OCI-LY1 (cell line): ENCODE measurements around the gene KLK11.

ENCODE experiments used
- H2AFZ ChIP-seq: fragments of 200-600 bp; sonication (generic), shearing (Covaris generic); 2 replicates; pipeline ENCODE4 v1.6.0; 2014; ENCODE audit warnings: antibody characterized with exemption, mild to moderate bottlenecking, low read length
- H3F3A ChIP-seq: fragments of 200-600 bp; sonication (generic), shearing (Covaris generic); 2 replicates; pipeline ENCODE4 v1.6.0; 2014; ENCODE audit warnings: mild to moderate bottlenecking, antibody characterized with exemption, low read length, moderate library complexity; ENCODE audit not compliant: insufficient read depth
- H3K27ac ChIP-seq: fragments of 200-600 bp; sonication (generic); 2 replicates; pipeline ENCODE4 v1.5.1; 2014; ENCODE audit warnings: low read length, mixed run types, mild to moderate bottlenecking, low read depth; ENCODE audit not compliant: poor library complexity, severe bottlenecking
- H3K27me3 ChIP-seq: fragments of 200-600 bp; sonication (generic); 2 replicates; pipeline ENCODE4 v1.6.0; 2014; ENCODE audit warnings: antibody characterized with exemption, mild to moderate bottlenecking, low read length, moderate library complexity; ENCODE audit not compliant: insufficient read depth
- H3K36me3 ChIP-seq: fragments of 200-600 bp; sonication (generic); 2 replicates; pipeline ENCODE4 v1.6.1; 2014; ENCODE audit warnings: mild to moderate bottlenecking, antibody characterized with exemption, low read length, moderate library complexity, mixed read lengths; ENCODE audit not compliant: insufficient read depth
- H3K4me1 ChIP-seq: fragments of 200-600 bp; sonication (generic); 2 replicates; pipeline ENCODE4 v1.5.1; 2014; ENCODE audit warnings: mild to moderate bottlenecking, low read length, moderate library complexity; ENCODE audit not compliant: insufficient read depth, severe bottlenecking
- H3K4me2 ChIP-seq: fragments of 200-600 bp; sonication (generic), shearing (Covaris generic); 2 replicates; pipeline ENCODE4 v1.6.1; 2014; ENCODE audit warnings: low read length
- H3K4me3 ChIP-seq: fragments of 200-600 bp; sonication (generic); 2 replicates; pipeline ENCODE4 v1.5.1; 2014; ENCODE audit warnings: low read length, low read depth, mild to moderate bottlenecking, mixed read lengths; ENCODE audit not compliant: poor library complexity, severe bottlenecking
- H3K79me2 ChIP-seq: fragments of 200-600 bp; shearing (Covaris generic); 2 replicates; pipeline ENCODE4 v1.6.1; 2016; ENCODE audit warnings: mixed run types, low read length, mixed read lengths; ENCODE audit not compliant: insufficient read depth
- H3K9ac ChIP-seq: fragments of 200-600 bp; sonication (generic), shearing (Covaris generic); 2 replicates; pipeline ENCODE4 v1.6.1; 2014; ENCODE audit warnings: mild to moderate bottlenecking, low read length, mixed read lengths
- H3K9me2 ChIP-seq: fragments of 200-600 bp; sonication (generic), shearing (Covaris generic); 2 replicates; pipeline ENCODE4 v1.6.1; 2014; ENCODE audit warnings: low read depth, mild to moderate bottlenecking, low read length, mixed read lengths
- H3K9me3 ChIP-seq: fragments of 200-600 bp; shearing (Covaris generic); 2 replicates; pipeline ENCODE4 v1.6.1; 2014; ENCODE audit warnings: low read length, mixed read lengths
- H4K20me1 ChIP-seq: fragments of 200-600 bp; sonication (generic), shearing (Covaris generic); 2 replicates; pipeline ENCODE4 v1.6.0; 2016; ENCODE audit warnings: mild to moderate bottlenecking, low read length; ENCODE audit not compliant: insufficient read depth
- CTCF ChIP-seq: fragments of 200-600 bp; sonication (generic), shearing (Covaris generic); IDR thresholded peaks from 2 replicates; pipeline ENCODE4 v1.5.1; 2017; ENCODE audit warnings: mild to moderate bottlenecking, antibody characterized with exemption, low read length, moderate library complexity, mixed read lengths
- EZH2 ChIP-seq: fragments of 200-600 bp; sonication (generic), shearing (Covaris generic); IDR thresholded peaks from 2 replicates; pipeline ENCODE4 v1.8.0; 2017; ENCODE audit warnings: borderline replicate concordance, mixed run types, mild to moderate bottlenecking, antibody characterized with exemption, low read length, moderate library complexity, mixed read lengths

KLK11 gene

GRCh38 chr19:50983625-50984292 lies 42.7 kb downstream of the KLK11 start, which contains the start of gene KLK7:
Gene KLK7, minus strand, starts transcription at chr19:50983917. Its CDS starts 1,518 bp downstream, at chr19:50982399.
- H3K4me1 ChIP-seq: no peaks in the 10 kb centered on the region

GRCh38 chr19:50982186-50982585 lies 44.2 kb downstream of the KLK11 start:
- no peak overlapping the region for H3K4me3 ChIP-seq
- no peaks in the 10 kb centered on the region for H3K9me3 ChIP-seq
- no peaks in the 10 kb centered on the region for H3K4me1 ChIP-seq
- no peak overlapping the region for H2AFZ ChIP-seq
- no peak overlapping the region for H3K4me2 ChIP-seq
- no peaks in the 10 kb centered on the region for H3K27me3 ChIP-seq
- no peaks in the 10 kb centered on the region for H4K20me1 ChIP-seq
- no peak overlapping the region for H3K9ac ChIP-seq
- no peaks in the 10 kb centered on the region for H3F3A ChIP-seq
- H3K9me2 ChIP-seq: no peaks in the 10 kb centered on the region
- H3K27ac ChIP-seq: no peak overlapping the region
- TF ChIP-seq EZH2: no peak
- no peak for TF ChIP-seq CTCF
- no peaks in the 10 kb centered on the region for H3K79me2 ChIP-seq
- H3K36me3 ChIP-seq: no peaks in the 10 kb centered on the region

More at GRCh38 chr19:50983625-50984292, 42.7 kb downstream of the KLK11 start, which contains the start of gene KLK7:
- H3K9ac ChIP-seq: no peak within 1 kb of the TSS
- H3K27ac ChIP-seq: no peak within 1 kb of the TSS
- no peaks in the 10 kb centered on the region for H3F3A ChIP-seq
- no peaks in the 10 kb centered on the region for H3K9me3 ChIP-seq
- no peaks in the 10 kb centered on the region for H3K27me3 ChIP-seq
- no peaks in the 10 kb centered on the region for H4K20me1 ChIP-seq
- H3K4me3 ChIP-seq: no peak within 1 kb of the TSS
- no peaks in the 10 kb centered on the region for H3K9me2 ChIP-seq
- no peak within 1 kb of the TSS for H2AFZ ChIP-seq
- no peaks in the 10 kb centered on the region for H3K36me3 ChIP-seq
- H3K79me2 ChIP-seq: no peaks in the 10 kb centered on the region
- TF ChIP-seq EZH2: no peak
- TF ChIP-seq CTCF: no peak
- H3K4me2 ChIP-seq: no peak within 1 kb of the TSS

- Histone ChIP-seq H3K9me2 (no peaks in the 10 kb centered on the region), H3K36me3 (no peaks in the 10 kb centered on the region), H2AFZ (no peak overlapping the region), H3K4me3 (no peak overlapping the region), H3K27me3 (no peaks in the 10 kb centered on the region), H3K9ac (no peak overlapping the region), H3K27ac (no peak overlapping the region), H3F3A (no peaks in the 10 kb centered on the region), H3K4me2 (no peak overlapping the region), H3K9me3 (no peaks in the 10 kb centered on the region), H4K20me1 (no peaks in the 10 kb centered on the region), H3K79me2 (no peaks in the 10 kb centered on the region), H3K4me1 (no peaks in the 10 kb centered on the region)
- TF ChIP-seq CTCF: no peak
- no peak for TF ChIP-seq EZH2
Observed at GRCh38 chr19:50981587-50982146, 44.7 kb downstream of the KLK11 start.
